Measurements from ENCODE around the gene RIN3.

Gene RIN3

GRCh38 chr14:92601131-92601710, 87.6 kb downstream of the RIN3 start:
- no peak for DNase-seq

GRCh38 chr14:92601757-92602417, 88.3 kb downstream of the RIN3 start:
- no peak for DNase-seq

- DNase-seq = peak; percentile 63
These were observed 90.0 kb downstream of the RIN3 start for GRCh38 chr14:92603309-92604242.

GRCh38 chr14:92605274-92605940, 91.8 kb downstream of the RIN3 start:
- no peak for DNase-seq

GRCh38 chr14:92607251-92607650, 93.7 kb downstream of the RIN3 start:
- no peak for DNase-seq

- no peak for DNase-seq
These were observed 94.3 kb downstream of the RIN3 start for GRCh38 chr14:92607702-92608429.

- DNase-seq = no peak
These were observed 96.4 kb downstream of the RIN3 start for GRCh38 chr14:92609955-92610354.

- no peak for DNase-seq
These were observed 97.3 kb downstream of the RIN3 start for GRCh38 chr14:92610849-92611271.

- peak; percentile 69 for DNase-seq
These were observed 99.6 kb downstream of the RIN3 start for GRCh38 chr14:92613008-92613658.

- DNase-seq = no peak
These were observed 100.2 kb downstream of the RIN3 start for GRCh38 chr14:92613681-92614260.

- DNase-seq = peak; percentile 71
These were observed 101.9 kb downstream of the RIN3 start for GRCh38 chr14:92615451-92615850.

GRCh38 chr14:92616178-92616577, 102.6 kb downstream of the RIN3 start:
- DNase-seq = no peak

- DNase-seq = no peak
These were observed 104.0 kb downstream of the RIN3 start for GRCh38 chr14:92617581-92617980.

GRCh38 chr14:92619671-92620456, 106.3 kb downstream of the RIN3 start:
- no peak for DNase-seq

- no peak for DNase-seq
These were observed 108.7 kb downstream of the RIN3 start for GRCh38 chr14:92622311-92622710.

- DNase-seq = no peak
These were observed 111.2 kb downstream of the RIN3 start for GRCh38 chr14:92624764-92625163.

GRCh38 chr14:92625213-92625612, 111.6 kb downstream of the RIN3 start:
- no peak for DNase-seq

- no peak for DNase-seq
These were observed 112.5 kb downstream of the RIN3 start for GRCh38 chr14:92626041-92626440.

- DNase-seq = no peak
These were observed 114.2 kb downstream of the RIN3 start for GRCh38 chr14:92627707-92628215.

GRCh38 chr14:92628636-92629035, 115.1 kb downstream of the RIN3 start:
- no peak for DNase-seq

Measured in activated CD8-positive, alpha-beta memory T cell treated with anti-CD3 and anti-CD28 coated beads, Interleukin-2, amount 50 U/mL, for 4 hours (primary cell).